Astrocyte of the cerebellum (primary cell): ENCODE measurements around the gene FXR1.
"Not testable (repeated sequence)": the region's sequence is repeated elsewhere in the genome, so short reads cannot be mapped to it uniquely, and the experiment has no call there.

Source experiments
- DNase-seq: peaks from one replicate; pipeline ENCODE4 v3.0.0-alpha.2; 2011; ENCODE audit warnings: low read depth
- H3K4me3 ChIP-seq: 2 replicates; pipeline ENCODE4 v1.5.1; 2011; ENCODE audit warnings: mild to moderate bottlenecking, low read depth, low read length, moderate library complexity
- CTCF ChIP-seq: IDR thresholded peaks from 2 replicates; pipeline ENCODE4 v1.5.1; 2012; ENCODE audit warnings: low read length, low read depth, moderate library complexity, mild to moderate bottlenecking; ENCODE audit errors: missing control alignments
- in situ Hi-C: cut with HindIII; loops from 2 replicates; pipeline ENCODE4 v1.10.0; 2017; ENCODE audit warnings: low sequenced_read_pairs

Gene FXR1

GRCh38 chr3:180912304-180913296, at the start of gene FXR1:
FXR1 (plus strand) TSS chr3:180912670; CDS start chr3:180912686, 16 bp downstream.
- peak; percentile 57 for DNase-seq
- H3K4me3 ChIP-seq, result peak within 1 kb of the TSS; percentile 75
- in situ Hi-C loops, result no loop called here
- peak; percentile 70 for TF ChIP-seq CTCF

DNA sequence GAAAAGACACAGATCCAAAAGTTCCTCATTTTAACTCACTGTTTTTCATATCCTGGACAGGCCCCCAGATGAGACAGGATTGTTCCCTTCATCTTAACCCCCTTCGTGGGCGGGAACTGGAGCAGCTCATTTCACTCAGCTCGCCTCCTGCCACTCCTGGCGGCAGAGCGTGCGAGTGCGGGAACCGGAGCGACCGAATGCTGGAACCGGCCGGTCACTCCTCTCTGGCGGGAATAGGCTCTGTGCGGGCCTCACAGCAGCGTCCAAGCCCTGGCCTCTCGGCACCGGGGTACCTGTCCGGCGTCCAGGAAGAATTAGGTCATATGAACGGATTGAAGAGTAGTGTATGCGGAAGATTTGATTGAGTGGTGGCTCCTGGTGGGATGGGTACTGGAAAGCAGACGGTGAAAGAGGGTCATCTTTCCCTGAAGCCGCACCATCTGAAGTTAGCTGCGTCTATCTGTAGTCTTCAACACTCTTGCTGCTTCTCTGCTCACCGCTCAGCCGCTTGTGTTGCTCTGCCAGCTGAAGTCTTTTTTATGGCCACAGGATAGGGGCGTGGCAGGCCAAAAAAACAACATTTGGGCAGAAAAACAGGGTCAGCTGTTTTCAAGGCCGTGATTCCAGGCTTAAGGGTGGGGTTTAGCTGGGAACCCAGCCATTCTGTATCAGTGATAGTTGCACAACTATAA, 42.3 kb upstream of the FXR1 start:
- in situ Hi-C loops, result no loop called here
- DNase-seq, result no peak
- H3K4me3 ChIP-seq, result no peak overlapping the region
- TF ChIP-seq CTCF, result no peak

GRCh38 chr3:180871901-180872300, 40.6 kb upstream of the FXR1 start:
- TF ChIP-seq CTCF, result no peak
- in situ Hi-C loops, result no loop called here

DNA sequence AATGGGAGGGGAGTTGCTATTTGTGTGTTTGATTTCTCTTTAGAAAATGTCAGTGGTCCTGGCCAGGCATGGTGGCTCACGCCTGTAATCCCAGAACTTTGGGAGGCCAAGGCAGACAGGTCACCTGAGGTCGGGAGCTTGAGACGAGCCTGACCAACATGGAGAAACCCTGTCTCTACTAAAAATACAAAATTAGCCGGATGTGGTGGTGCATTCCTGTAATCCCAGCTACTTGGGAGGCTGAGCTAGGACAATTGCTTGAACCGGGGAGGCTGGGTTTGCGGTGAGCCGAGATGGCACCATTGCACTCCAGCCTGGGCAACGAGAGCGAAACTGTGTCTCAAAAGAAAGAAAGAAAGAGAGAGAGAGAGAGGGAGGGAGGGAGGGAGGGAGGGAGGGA, 40.0 kb upstream of the FXR1 start:
- DNase-seq, H3K4me3 ChIP-seq, in situ Hi-C loops: not testable (repeated sequence)

More at GRCh38 chr3:180871901-180872300, 40.6 kb upstream of the FXR1 start:
- H3K4me3 ChIP-seq, result no peak overlapping the region
- DNase-seq, result peak; percentile 34

DNA sequence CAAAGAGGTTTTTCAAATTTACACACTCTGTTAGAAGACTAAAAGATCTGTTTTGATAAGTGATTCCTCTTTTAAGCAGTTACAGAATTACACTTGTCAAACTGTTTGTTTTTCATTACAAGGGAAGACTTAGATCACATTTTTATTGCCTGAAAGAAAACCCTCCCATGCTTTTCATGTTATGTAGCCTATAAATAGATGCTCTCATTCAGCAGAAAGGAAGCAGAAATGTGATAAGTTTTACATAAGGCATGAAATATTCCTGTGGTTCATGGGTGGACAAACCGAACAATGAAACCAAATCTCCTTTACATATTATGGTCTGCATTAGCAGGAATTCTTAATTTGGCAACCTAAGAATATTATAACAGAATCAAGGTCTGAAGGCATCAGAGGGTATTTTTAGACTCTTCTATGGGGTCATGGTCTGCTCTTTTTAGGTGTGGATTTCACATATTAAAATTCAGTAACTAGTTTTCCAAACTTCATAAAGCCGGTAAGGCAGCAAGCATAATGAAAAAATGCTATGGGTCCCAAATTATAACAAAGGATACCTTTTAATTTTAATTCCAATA, 37.3 kb upstream of the FXR1 start:
- TF ChIP-seq CTCF, result no peak
- DNase-seq, result no peak
- in situ Hi-C loops, result no loop called here
- no peak overlapping the region for H3K4me3 ChIP-seq

- no peak for DNase-seq
- no peak overlapping the region for H3K4me3 ChIP-seq
- in situ Hi-C loops, result no loop called here
- no peak for TF ChIP-seq CTCF
Measured at GRCh38 chr3:180881065-180881801, 31.2 kb upstream of the FXR1 start.
